Measurements from ENCODE around the gene MARS1. TPM values are rescaled to one million over a fixed set of nuclear protein-coding genes. Genes with fewer than 3 reads are reported as not detected.
"Not testable (repeated sequence)": the region's sequence is repeated elsewhere in the genome, so short reads cannot be mapped to it uniquely, and the experiment has no call there.

MARS1 gene
- total and polyA plus RNA-seq, 9 donors, result 82.0 to 99.3 (median 91.0) TPM

- Histone ChIP-seq H3K4me1 (ENCODE audit: control insufficient read depth, insufficient read depth, low read length) (no peaks in the 10 kb centered on the region), H3K27me3 (ENCODE audit: control insufficient read depth, insufficient read depth, low read length) (peaks cover 22% of the 10 kb centered on the region), H3K36me3 (ENCODE audit: control insufficient read depth, insufficient read depth, low read length) (no peaks in the 10 kb centered on the region), H3K27ac (ENCODE audit: low read length) (no peak overlapping the region), H3K9me3 (replicated peaks; ENCODE audit: control insufficient read depth, low read depth, low read length) (no peaks in the 10 kb centered on the region), H3K4me3 (ENCODE audit: low read length) (no peak overlapping the region)
- no peak for DNase-seq
- 80% methylated on average over 1 of the region's 4 CpGs for WGBS (ENCODE audit: insufficient coverage)
Observed at GRCh38 chr12:57558864-57559263, 71.0 kb downstream of the MARS1 start.

GRCh38 chr12:57560516-57560915, 72.6 kb downstream of the MARS1 start:
- Histone ChIP-seq H3K4me1 (ENCODE audit: control insufficient read depth, insufficient read depth, low read length) (no peaks in the 10 kb centered on the region), H3K27me3 (ENCODE audit: control insufficient read depth, insufficient read depth, low read length) (peaks cover 18% of the 10 kb centered on the region), H3K27ac (ENCODE audit: low read length) (no peak overlapping the region), H3K36me3 (ENCODE audit: control insufficient read depth, insufficient read depth, low read length) (no peaks in the 10 kb centered on the region), H3K9me3 (replicated peaks; ENCODE audit: control insufficient read depth, low read depth, low read length) (no peaks in the 10 kb centered on the region), H3K4me3 (ENCODE audit: low read length) (no peak overlapping the region)
- DNase-seq, result no peak
- WGBS (ENCODE audit: insufficient coverage), result no CpG with 5 or more reads among the region's 2 CpGs

GRCh38 chr12:57561117-57561516, 73.2 kb downstream of the MARS1 start:
- H3K36me3 ChIP-seq (ENCODE audit: control insufficient read depth, insufficient read depth, low read length); H3K27ac ChIP-seq (ENCODE audit: low read length); DNase-seq; H3K9me3 ChIP-seq (replicated peaks; ENCODE audit: control insufficient read depth, low read depth, low read length); H3K4me3 ChIP-seq (ENCODE audit: low read length); H3K4me1 ChIP-seq (ENCODE audit: control insufficient read depth, insufficient read depth, low read length): not testable (repeated sequence)
- WGBS (ENCODE audit: insufficient coverage), result no CpG with 5 or more reads among the region's 1 CpG
- H3K27me3 ChIP-seq (ENCODE audit: control insufficient read depth, insufficient read depth, low read length), result peaks cover 19% of the 10 kb centered on the region

- H3K4me1 ChIP-seq (ENCODE audit: control insufficient read depth, insufficient read depth, low read length), result no peaks in the 10 kb centered on the region
- WGBS (ENCODE audit: insufficient coverage), result no CpG with 5 or more reads among the region's 4 CpGs
- no peak overlapping the region for H3K4me3 ChIP-seq (ENCODE audit: low read length)
- H3K27me3 ChIP-seq (ENCODE audit: control insufficient read depth, insufficient read depth, low read length), result peaks cover 19% of the 10 kb centered on the region
- DNase-seq, result no peak
- H3K9me3 ChIP-seq (replicated peaks; ENCODE audit: control insufficient read depth, low read depth, low read length), result no peaks in the 10 kb centered on the region
- no peaks in the 10 kb centered on the region for H3K36me3 ChIP-seq (ENCODE audit: control insufficient read depth, insufficient read depth, low read length)
- H3K27ac ChIP-seq (ENCODE audit: low read length), result no peak overlapping the region
Observed at GRCh38 chr12:57563358-57563757, 75.5 kb downstream of the MARS1 start.

- WGBS (ENCODE audit: insufficient coverage), result 74% methylated on average over 3 of the region's 7 CpGs
- H3K36me3 ChIP-seq (ENCODE audit: control insufficient read depth, insufficient read depth, low read length), result no peaks in the 10 kb centered on the region
- no peak overlapping the region for H3K27ac ChIP-seq (ENCODE audit: low read length)
- DNase-seq, result no peak
- H3K27me3 ChIP-seq (ENCODE audit: control insufficient read depth, insufficient read depth, low read length), result peaks cover 22% of the 10 kb centered on the region
- no peak overlapping the region for H3K4me3 ChIP-seq (ENCODE audit: low read length)
- no peaks in the 10 kb centered on the region for H3K4me1 ChIP-seq (ENCODE audit: control insufficient read depth, insufficient read depth, low read length)
- no peaks in the 10 kb centered on the region for H3K9me3 ChIP-seq (replicated peaks; ENCODE audit: control insufficient read depth, low read depth, low read length)
Observed at GRCh38 chr12:57564178-57564740, 76.4 kb downstream of the MARS1 start.

Other genes with a start within 250 kb of the MARS1 start
- gene STAC3, start 236.9 kb upstream of the MARS1 start, total RNA-seq, result 202 TPM
- 100 to 1,000 TPM; 308 to 499 (median 427) TPM for gene STAC3, start 236.9 kb upstream of the MARS1 start, polyA plus RNA-seq (ENCODE audit: insufficient read depth in 1 of 8, insufficient read length in 8 of 8, low replicate concordance in 1 of 8)
- gene R3HDM2, start 57.0 kb upstream of the MARS1 start, total RNA-seq, result 20.2 TPM
- gene R3HDM2, start 57.0 kb upstream of the MARS1 start, polyA plus RNA-seq (ENCODE audit: insufficient read depth in 1 of 8, insufficient read length in 8 of 8, low replicate concordance in 1 of 8), result 10 to 100 TPM; 32.8 to 52.6 (median 40.4) TPM
- gene INHBC, start 53.3 kb upstream of the MARS1 start, total RNA-seq, result not detected
- under 1 TPM in 7 of 8 donors, not detected in 1; 0.07 to 0.19 (median 0.12) TPM for gene INHBC, start 53.3 kb upstream of the MARS1 start, polyA plus RNA-seq (ENCODE audit: insufficient read depth in 1 of 8, insufficient read length in 8 of 8, low replicate concordance in 1 of 8)
- 1.8 TPM for gene INHBE, start 32.8 kb upstream of the MARS1 start, total RNA-seq
- 1 to 10 TPM; 1.4 to 2.9 (median 2.1) TPM for gene INHBE, start 32.8 kb upstream of the MARS1 start, polyA plus RNA-seq (ENCODE audit: insufficient read depth in 1 of 8, insufficient read length in 8 of 8, low replicate concordance in 1 of 8)
- 7.1 TPM for gene GLI1, start 28.3 kb upstream of the MARS1 start, total RNA-seq
- gene GLI1, start 28.3 kb upstream of the MARS1 start, polyA plus RNA-seq (ENCODE audit: insufficient read depth in 1 of 8, insufficient read length in 8 of 8, low replicate concordance in 1 of 8), result 10 to 100 TPM in 4 of 8 donors, 1 to 10 TPM in 4; 8.4 to 16.2 (median 9.9) TPM
- gene ARHGAP9, start 8.2 kb upstream of the MARS1 start, total RNA-seq, result 3.6 TPM
- gene ARHGAP9, start 8.2 kb upstream of the MARS1 start, polyA plus RNA-seq (ENCODE audit: insufficient read depth in 1 of 8, insufficient read length in 8 of 8, low replicate concordance in 1 of 8), result 1 to 10 TPM; 4.6 to 6.9 (median 5.6) TPM
- gene DDIT3, start 32.4 kb downstream of the MARS1 start, total RNA-seq, result 28.3 TPM
- gene DDIT3, start 32.4 kb downstream of the MARS1 start, polyA plus RNA-seq (ENCODE audit: insufficient read depth in 1 of 8, insufficient read length in 8 of 8, low replicate concordance in 1 of 8), result 10 to 100 TPM in 7 of 8 donors, 1 to 10 TPM in 1; 9.7 to 17.9 (median 13.1) TPM
- 11.0 TPM for gene MBD6, start 34.8 kb downstream of the MARS1 start, total RNA-seq
- 10 to 100 TPM; 27.3 to 55.5 (median 33.1) TPM for gene MBD6, start 34.8 kb downstream of the MARS1 start, polyA plus RNA-seq (ENCODE audit: insufficient read depth in 1 of 8, insufficient read length in 8 of 8, low replicate concordance in 1 of 8)
- gene DCTN2, start 59.1 kb downstream of the MARS1 start, total RNA-seq, result 108 TPM
- 100 to 1,000 TPM; 139 to 174 (median 155) TPM for gene DCTN2, start 59.1 kb downstream of the MARS1 start, polyA plus RNA-seq (ENCODE audit: insufficient read depth in 1 of 8, insufficient read length in 8 of 8, low replicate concordance in 1 of 8)
- 0.04 TPM for gene KIF5A, start 62.0 kb downstream of the MARS1 start, total RNA-seq
- under 1 TPM in 7 of 8 donors, not detected in 1; 0.07 to 0.85 (median 0.12) TPM for gene KIF5A, start 62.0 kb downstream of the MARS1 start, polyA plus RNA-seq (ENCODE audit: insufficient read depth in 1 of 8, insufficient read length in 8 of 8, low replicate concordance in 1 of 8)
- 8.9 TPM for gene PIP4K2C, start 103.1 kb downstream of the MARS1 start, total RNA-seq
- gene PIP4K2C, start 103.1 kb downstream of the MARS1 start, polyA plus RNA-seq (ENCODE audit: insufficient read depth in 1 of 8, insufficient read length in 8 of 8, low replicate concordance in 1 of 8), result 10 to 100 TPM; 10.2 to 14.3 (median 11.7) TPM
- gene DTX3, start 116.8 kb downstream of the MARS1 start, total RNA-seq, result 20.5 TPM
- 10 to 100 TPM; 23.0 to 36.2 (median 29.4) TPM for gene DTX3, start 116.8 kb downstream of the MARS1 start, polyA plus RNA-seq (ENCODE audit: insufficient read depth in 1 of 8, insufficient read length in 8 of 8, low replicate concordance in 1 of 8)
- gene ARHGEF25, start 123.4 kb downstream of the MARS1 start, total RNA-seq, result 32.3 TPM
- 10 to 100 TPM; 33.3 to 51.2 (median 40.3) TPM for gene ARHGEF25, start 123.4 kb downstream of the MARS1 start, polyA plus RNA-seq (ENCODE audit: insufficient read depth in 1 of 8, insufficient read length in 8 of 8, low replicate concordance in 1 of 8)
- 1.4 TPM for gene B4GALNT1, start 145.1 kb downstream of the MARS1 start, total RNA-seq
- gene B4GALNT1, start 145.1 kb downstream of the MARS1 start, polyA plus RNA-seq (ENCODE audit: insufficient read depth in 1 of 8, insufficient read length in 8 of 8, low replicate concordance in 1 of 8), result 1 to 10 TPM; 1.9 to 2.9 (median 2.4) TPM
- gene OS9, start 206.1 kb downstream of the MARS1 start, total RNA-seq, result 146 TPM
- gene OS9, start 206.1 kb downstream of the MARS1 start, polyA plus RNA-seq (ENCODE audit: insufficient read depth in 1 of 8, insufficient read length in 8 of 8, low replicate concordance in 1 of 8), result 100 to 1,000 TPM; 114 to 169 (median 131) TPM

All from muscle of leg (tissue), 11 donors.